ENCODE results near the gene SBDS.
A peak's percentile ranks its signal among the peaks of the same experiment; 100 is the strongest.
"Not testable (repeated sequence)": the region's sequence is repeated elsewhere in the genome, so short reads cannot be mapped to it uniquely, and the experiment has no call there.

SBDS gene

GRCh38 chr7:66995050-66995776 lies at the start of gene SBDS:
SBDS (minus strand) TSS chr7:66995586; CDS start chr7:66995417, 169 bp downstream.
- H3K4me1 ChIP-seq (ENCODE audit: insufficient read depth, low read length); H3K9me3 ChIP-seq (ENCODE audit: low read length); H3K27me3 ChIP-seq (ENCODE audit: insufficient read depth, low read length): not testable (repeated sequence)
- peaks cover 16% of the 10 kb centered on the region for H3K36me3 ChIP-seq (ENCODE audit: insufficient read depth, low read length)
- H3K4me3 ChIP-seq (ENCODE audit: low read length): peak within 1 kb of the TSS; percentile 88
- H2AFZ ChIP-seq (ENCODE audit: low read depth, low read length): peak within 1 kb of the TSS; percentile 16

DNA sequence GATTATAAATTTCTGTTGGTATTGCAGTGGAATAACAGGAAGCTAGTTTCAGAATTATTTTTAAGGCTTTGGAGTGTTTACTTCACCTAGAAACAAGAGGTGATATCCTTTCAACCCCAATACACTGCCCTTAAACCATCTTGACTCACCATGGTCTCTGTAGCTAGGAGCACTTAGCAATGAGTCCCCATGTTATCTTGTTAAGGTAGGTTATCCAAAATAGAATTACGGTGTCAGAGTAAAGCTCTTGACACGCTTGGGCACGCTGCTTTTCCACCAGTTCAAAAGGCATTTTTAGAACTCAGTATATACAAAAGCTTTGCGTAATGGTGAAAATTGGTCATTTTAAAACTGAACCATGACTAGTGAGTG lies 48.2 kb upstream of the SBDS start:
- not testable (repeated sequence) for H3K9me3 ChIP-seq (ENCODE audit: low read length); H3K27me3 ChIP-seq (ENCODE audit: insufficient read depth, low read length); H3K4me1 ChIP-seq (ENCODE audit: insufficient read depth, low read length); H3K36me3 ChIP-seq (ENCODE audit: insufficient read depth, low read length); H3K4me3 ChIP-seq (ENCODE audit: low read length); H2AFZ ChIP-seq (ENCODE audit: low read depth, low read length)

DNA sequence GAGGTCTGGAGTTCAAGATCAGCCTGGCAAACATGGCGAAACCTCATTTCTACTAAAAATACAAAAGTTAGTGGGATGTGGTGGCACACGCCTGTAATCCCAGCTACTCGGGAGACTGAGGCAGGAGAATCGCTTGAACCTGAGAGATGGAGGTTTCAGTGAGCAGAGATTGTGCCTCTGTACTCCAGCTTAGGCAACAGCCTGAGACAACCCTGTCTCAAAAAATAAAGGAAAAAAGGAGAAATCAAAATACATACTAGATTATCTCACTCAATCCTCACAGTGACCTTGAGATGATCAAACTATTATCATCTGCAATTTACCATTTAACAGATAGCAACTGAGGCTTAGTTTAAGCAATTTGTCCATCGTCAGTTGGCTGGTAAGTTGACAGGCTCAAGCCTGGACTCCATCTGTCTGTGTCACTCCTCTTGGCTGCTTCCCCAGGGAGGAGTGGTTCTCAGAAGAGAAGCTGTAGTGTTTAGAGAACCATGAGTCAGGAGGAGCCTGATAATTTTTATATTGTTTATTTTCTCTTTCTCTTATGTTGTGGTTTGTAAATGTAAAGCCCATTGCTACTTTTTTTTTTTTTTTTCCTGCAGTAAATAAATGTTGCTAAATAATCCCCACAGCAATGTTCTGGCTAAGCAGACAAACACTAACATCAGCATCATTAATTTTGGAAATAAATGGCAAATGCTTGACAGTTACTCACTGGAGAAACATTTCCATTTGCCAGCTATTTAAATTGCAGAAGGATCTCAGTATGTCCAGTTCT lies 47.6 kb upstream of the SBDS start:
- H2AFZ ChIP-seq (ENCODE audit: low read depth, low read length); H3K4me1 ChIP-seq (ENCODE audit: insufficient read depth, low read length); H3K4me3 ChIP-seq (ENCODE audit: low read length); H3K36me3 ChIP-seq (ENCODE audit: insufficient read depth, low read length); H3K27me3 ChIP-seq (ENCODE audit: insufficient read depth, low read length); H3K9me3 ChIP-seq (ENCODE audit: low read length): not testable (repeated sequence)

- H3K4me3 ChIP-seq (ENCODE audit: low read length); H3K27me3 ChIP-seq (ENCODE audit: insufficient read depth, low read length); H2AFZ ChIP-seq (ENCODE audit: low read depth, low read length); H3K4me1 ChIP-seq (ENCODE audit: insufficient read depth, low read length); H3K9me3 ChIP-seq (ENCODE audit: low read length); H3K36me3 ChIP-seq (ENCODE audit: insufficient read depth, low read length): not testable (repeated sequence)
Observed at GRCh38 chr7:67040832-67041231, 45.4 kb upstream of the SBDS start.

GRCh38 chr7:67036432-67037395 lies 41.3 kb upstream of the SBDS start:
- not testable (repeated sequence) for H3K4me3 ChIP-seq (ENCODE audit: low read length); H3K36me3 ChIP-seq (ENCODE audit: insufficient read depth, low read length); H3K9me3 ChIP-seq (ENCODE audit: low read length); H3K4me1 ChIP-seq (ENCODE audit: insufficient read depth, low read length); H2AFZ ChIP-seq (ENCODE audit: low read depth, low read length); H3K27me3 ChIP-seq (ENCODE audit: insufficient read depth, low read length)

- Histone ChIP-seq H3K36me3 (ENCODE audit: insufficient read depth, low read length) (peaks cover 8% of the 10 kb centered on the region), H3K27me3 (ENCODE audit: insufficient read depth, low read length) (no peaks in the 10 kb centered on the region), H3K4me3 (ENCODE audit: low read length) (no peak overlapping the region), H3K9me3 (ENCODE audit: low read length) (peaks cover 2% of the 10 kb centered on the region), H2AFZ (ENCODE audit: low read depth, low read length) (no peak overlapping the region), H3K4me1 (ENCODE audit: insufficient read depth, low read length) (no peaks in the 10 kb centered on the region)
Observed at GRCh38 chr7:67033251-67033650, 37.9 kb upstream of the SBDS start.

DNA sequence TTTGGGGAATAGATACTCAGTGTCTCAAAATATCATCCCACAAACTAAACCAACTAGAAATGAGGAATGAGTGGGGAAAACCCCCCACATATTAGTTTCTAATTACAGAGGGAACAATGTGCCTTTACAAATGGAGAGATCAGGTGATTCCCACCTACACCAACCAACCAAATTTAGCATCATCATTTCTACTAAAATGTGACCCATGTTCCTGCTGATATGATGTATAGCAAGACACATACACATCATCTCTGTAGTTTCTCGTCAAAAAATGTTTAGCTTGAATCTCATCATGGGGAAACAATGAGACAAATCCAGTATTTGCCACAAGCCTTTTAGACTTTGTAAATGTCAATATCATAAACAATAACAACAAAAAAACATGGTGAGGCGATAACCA lies 36.3 kb upstream of the SBDS start:
- H2AFZ ChIP-seq (ENCODE audit: low read depth, low read length); H3K36me3 ChIP-seq (ENCODE audit: insufficient read depth, low read length); H3K4me1 ChIP-seq (ENCODE audit: insufficient read depth, low read length); H3K9me3 ChIP-seq (ENCODE audit: low read length); H3K4me3 ChIP-seq (ENCODE audit: low read length); H3K27me3 ChIP-seq (ENCODE audit: insufficient read depth, low read length): not testable (repeated sequence)

DNA sequence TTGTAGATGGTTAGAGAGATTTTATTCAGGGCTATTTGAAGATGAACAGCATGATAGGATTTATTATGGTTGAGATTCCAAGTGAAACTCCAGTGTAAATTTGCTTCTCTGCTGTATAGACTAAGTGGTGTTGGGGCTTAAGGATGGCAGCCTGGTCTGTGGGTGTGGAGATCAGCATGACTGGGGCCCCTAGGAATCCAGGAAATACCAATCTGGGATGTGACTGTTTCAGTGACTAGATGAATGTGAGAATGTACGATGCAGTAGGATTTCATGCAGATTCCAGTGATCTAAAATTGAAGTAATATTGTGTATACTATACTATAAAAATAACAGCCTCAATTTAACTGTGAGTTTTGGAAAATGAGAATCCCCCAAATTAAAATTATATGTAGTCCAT lies 30.1 kb upstream of the SBDS start:
- peaks cover 22% of the 10 kb centered on the region for H3K36me3 ChIP-seq (ENCODE audit: insufficient read depth, low read length)
- not testable (repeated sequence) for H3K4me1 ChIP-seq (ENCODE audit: insufficient read depth, low read length); H3K9me3 ChIP-seq (ENCODE audit: low read length); H2AFZ ChIP-seq (ENCODE audit: low read depth, low read length); H3K27me3 ChIP-seq (ENCODE audit: insufficient read depth, low read length); H3K4me3 ChIP-seq (ENCODE audit: low read length)

DNA sequence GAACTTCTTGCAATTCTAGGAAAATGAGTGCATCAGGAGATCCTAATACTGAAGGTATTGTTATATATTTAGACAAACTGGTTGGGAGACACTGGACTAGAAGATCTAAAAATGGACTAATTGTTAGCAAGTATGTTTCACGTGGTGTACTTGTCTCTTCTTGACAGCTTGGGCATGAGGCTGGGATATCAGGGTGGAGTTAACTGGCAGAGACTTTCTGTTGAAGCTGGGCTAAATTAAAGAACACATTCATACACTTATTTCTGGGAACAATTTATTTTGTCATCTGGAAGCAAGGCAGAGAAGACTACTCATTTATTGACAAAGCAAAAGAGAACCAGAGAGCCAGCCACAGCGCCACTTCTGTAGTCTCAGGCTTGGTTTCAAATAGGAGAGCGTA lies 27.1 kb upstream of the SBDS start:
- Histone ChIP-seq H3K4me3 (ENCODE audit: low read length) (no peak overlapping the region), H3K9me3 (ENCODE audit: low read length) (no peaks in the 10 kb centered on the region), H3K27me3 (ENCODE audit: insufficient read depth, low read length) (no peaks in the 10 kb centered on the region), H3K36me3 (ENCODE audit: insufficient read depth, low read length) (peaks cover 37% of the 10 kb centered on the region), H2AFZ (ENCODE audit: low read depth, low read length) (no peak overlapping the region), H3K4me1 (ENCODE audit: insufficient read depth, low read length) (no peaks in the 10 kb centered on the region)

DNA sequence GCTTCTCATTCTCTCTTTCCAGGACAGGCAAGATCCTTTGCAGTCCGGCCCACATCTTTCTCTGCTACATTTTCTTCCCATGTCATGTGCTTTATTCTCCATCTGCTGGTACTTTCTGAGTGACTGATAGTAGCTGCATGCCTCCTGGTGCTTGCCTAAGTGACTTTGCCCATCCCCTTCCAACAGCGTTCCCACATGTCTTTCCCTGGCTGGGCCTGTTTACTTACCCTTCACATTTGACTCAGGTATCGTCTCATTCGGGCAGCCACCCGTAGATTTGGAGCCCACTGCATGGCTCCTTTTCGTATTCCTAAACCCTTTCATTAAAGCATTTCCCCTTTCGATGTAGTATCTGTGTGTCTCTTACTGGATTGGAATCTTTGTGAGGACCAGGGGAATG lies 25.9 kb upstream of the SBDS start:
- Histone ChIP-seq H2AFZ (ENCODE audit: low read depth, low read length) (no peak overlapping the region), H3K9me3 (ENCODE audit: low read length) (no peaks in the 10 kb centered on the region), H3K36me3 (ENCODE audit: insufficient read depth, low read length) (peaks cover 37% of the 10 kb centered on the region), H3K27me3 (ENCODE audit: insufficient read depth, low read length) (no peaks in the 10 kb centered on the region), H3K4me1 (ENCODE audit: insufficient read depth, low read length) (no peaks in the 10 kb centered on the region), H3K4me3 (ENCODE audit: low read length) (no peak overlapping the region)

DNA sequence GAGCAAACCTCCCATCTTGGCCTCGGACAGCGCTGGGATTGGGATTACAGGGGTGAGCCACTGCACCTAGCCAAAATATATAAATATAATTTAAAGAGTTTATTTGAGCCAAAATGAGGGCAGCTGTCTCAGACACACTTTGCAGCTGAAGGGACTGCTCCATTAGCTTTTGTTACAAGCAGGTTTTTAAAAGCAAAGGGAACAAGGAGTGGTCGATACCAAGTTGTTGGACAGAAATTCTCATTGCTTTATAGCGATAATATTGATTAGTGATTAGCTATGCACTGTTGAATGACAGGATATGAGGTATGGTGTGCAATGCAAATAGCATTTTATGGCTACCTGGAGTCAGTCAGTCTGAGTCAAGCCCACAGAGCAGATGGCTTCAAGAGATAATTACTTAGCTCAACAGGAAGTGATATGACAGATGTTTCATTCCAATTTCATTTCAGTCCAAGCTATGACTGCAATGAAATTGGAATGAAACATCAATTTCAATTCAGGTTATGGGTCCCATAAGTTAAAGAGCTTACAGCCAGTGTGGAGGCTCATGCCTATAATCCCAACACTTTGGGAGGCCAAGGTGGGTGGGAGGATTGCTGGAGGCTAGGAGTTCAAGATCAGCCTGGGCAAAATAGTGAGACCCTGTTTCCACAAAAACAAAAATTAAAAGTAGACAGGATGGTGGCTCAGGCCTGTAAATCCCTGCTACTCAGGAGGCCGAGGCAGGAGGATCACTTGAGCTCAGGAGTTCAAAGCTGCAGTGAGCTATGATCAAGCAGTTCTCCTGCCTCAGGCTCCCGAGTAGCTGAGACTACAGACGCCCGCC lies 24.4 kb upstream of the SBDS start:
- Histone ChIP-seq H3K9me3 (ENCODE audit: low read length) (no peaks in the 10 kb centered on the region), H3K27me3 (ENCODE audit: insufficient read depth, low read length) (no peaks in the 10 kb centered on the region), H3K36me3 (ENCODE audit: insufficient read depth, low read length) (peaks cover 42% of the 10 kb centered on the region), H3K4me1 (ENCODE audit: insufficient read depth, low read length) (no peaks in the 10 kb centered on the region), H3K4me3 (ENCODE audit: low read length) (no peak overlapping the region), H2AFZ (ENCODE audit: low read depth, low read length) (no peak overlapping the region)

DNA sequence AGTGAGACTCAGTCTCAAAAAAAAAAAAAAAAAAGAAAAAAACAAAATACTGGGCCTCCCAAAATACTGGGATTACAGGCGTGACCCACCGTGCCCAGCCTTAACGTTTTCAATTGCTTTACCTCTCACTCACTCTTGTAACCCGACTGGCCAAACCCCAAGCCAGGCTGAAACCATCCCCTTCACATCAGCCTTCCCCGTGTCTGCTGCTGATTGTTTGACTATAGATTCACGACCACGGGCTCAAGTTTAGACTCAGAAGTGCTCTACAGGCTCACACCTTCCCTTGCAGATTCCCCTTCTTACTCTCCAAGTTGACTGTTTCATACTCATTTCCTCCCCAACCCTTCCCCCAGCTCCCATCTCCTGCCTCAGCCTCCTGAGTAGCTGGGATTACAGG lies 23.6 kb upstream of the SBDS start:
- Histone ChIP-seq H3K9me3 (ENCODE audit: low read length) (no peaks in the 10 kb centered on the region), H3K36me3 (ENCODE audit: insufficient read depth, low read length) (peaks cover 45% of the 10 kb centered on the region), H3K4me3 (ENCODE audit: low read length) (no peak overlapping the region)

More for the DNA sequence above, 23.6 kb upstream of the SBDS start:
- H3K27me3 ChIP-seq (ENCODE audit: insufficient read depth, low read length): no peaks in the 10 kb centered on the region
- no peak overlapping the region for H2AFZ ChIP-seq (ENCODE audit: low read depth, low read length)
- no peaks in the 10 kb centered on the region for H3K4me1 ChIP-seq (ENCODE audit: insufficient read depth, low read length)
